ENCODE results near the gene MIF.
"Not testable (repeated sequence)": the region's sequence is repeated elsewhere in the genome, so short reads cannot be mapped to it uniquely, and the experiment has no call there.

- TF ChIP-seq, protein P1, sequence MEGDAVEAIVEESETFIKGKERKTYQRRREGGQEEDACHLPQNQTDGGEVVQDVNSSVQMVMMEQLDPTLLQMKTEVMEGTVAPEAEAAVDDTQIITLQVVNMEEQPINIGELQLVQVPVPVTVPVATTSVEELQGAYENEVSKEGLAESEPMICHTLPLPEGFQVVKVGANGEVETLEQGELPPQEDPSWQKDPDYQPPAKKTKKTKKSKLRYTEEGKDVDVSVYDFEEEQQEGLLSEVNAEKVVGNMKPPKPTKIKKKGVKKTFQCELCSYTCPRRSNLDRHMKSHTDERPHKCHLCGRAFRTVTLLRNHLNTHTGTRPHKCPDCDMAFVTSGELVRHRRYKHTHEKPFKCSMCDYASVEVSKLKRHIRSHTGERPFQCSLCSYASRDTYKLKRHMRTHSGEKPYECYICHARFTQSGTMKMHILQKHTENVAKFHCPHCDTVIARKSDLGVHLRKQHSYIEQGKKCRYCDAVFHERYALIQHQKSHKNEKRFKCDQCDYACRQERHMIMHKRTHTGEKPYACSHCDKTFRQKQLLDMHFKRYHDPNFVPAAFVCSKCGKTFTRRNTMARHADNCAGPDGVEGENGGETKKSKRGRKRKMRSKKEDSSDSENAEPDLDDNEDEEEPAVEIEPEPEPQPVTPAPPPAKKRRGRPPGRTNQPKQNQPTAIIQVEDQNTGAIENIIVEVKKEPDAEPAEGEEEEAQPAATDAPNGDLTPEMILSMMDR (IDR thresholded peaks at IDR 0.05; ENCODE audit: borderline replicate concordance, extremely low read depth, low read length, poor library complexity, severe bottlenecking), result not testable (repeated sequence)
- not testable (repeated sequence) for TF ChIP-seq EZH2 (IDR thresholded peaks at IDR 0.05; ENCODE audit: borderline replicate concordance, low read depth, low read length, severe bottlenecking)
Observed at GRCh38 chr22:23940166-23940565, 46.0 kb downstream of the MIF start.
